Left forelimb (tissue), 1 donor: ENCODE results near the gene TIGAR.

ENCODE experiments used
- DNase-seq: peaks from one replicate; pipeline ENCODE4 v3.0.0-alpha.2; 2018; ENCODE audit warnings: low spot score

The TIGAR gene

GRCh38 chr12:4282892-4283511 lies 38.0 kb upstream of the TIGAR start:
- DNase-seq = no peak

- DNase-seq = no peak
These were observed 37.3 kb upstream of the TIGAR start for GRCh38 chr12:4283512-4284255.

DNA sequence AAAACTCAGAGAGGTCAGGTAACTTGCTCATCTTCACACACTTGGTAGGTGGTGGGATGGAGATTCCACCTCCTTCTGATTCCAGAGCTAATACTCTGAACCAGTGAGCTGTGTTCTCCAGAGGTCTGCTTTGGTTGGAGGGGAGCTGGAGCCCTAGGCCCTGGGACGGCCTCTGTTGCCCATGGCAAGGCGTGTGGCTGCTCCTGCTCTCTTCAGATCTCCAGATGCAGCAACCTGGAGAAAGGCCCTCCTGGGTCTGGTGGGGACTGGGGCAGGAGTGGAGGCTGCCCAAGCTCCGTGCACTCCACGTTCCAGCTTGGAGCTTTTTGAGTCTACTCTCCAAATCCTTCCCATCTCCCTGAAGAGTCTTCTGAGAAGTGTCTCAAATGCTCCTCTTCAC lies 36.7 kb upstream of the TIGAR start:
- no peak for DNase-seq

DNA sequence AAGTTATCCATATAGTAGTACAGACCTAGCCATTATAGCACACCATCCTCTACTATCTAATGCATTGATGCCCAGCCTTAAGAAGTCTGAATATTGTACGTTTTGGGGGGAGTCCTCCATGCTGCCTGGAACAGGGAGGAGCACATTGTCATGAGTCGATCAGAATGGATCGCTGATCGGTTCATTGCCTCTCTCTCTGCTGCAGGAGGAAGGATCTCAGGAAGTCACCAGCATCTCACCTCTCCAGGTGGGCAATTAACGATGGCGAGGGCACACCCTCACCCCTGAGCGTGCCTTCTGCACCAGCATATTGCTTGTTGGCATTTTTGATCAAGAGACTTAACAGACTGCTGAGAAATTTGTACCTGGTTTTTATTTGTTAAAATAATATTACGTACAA lies 35.9 kb upstream of the TIGAR start:
- DNase-seq = no peak

GRCh38 chr12:4286228-4286627 lies 34.8 kb upstream of the TIGAR start:
- DNase-seq = no peak

GRCh38 chr12:4286771-4287317 lies 34.2 kb upstream of the TIGAR start:
- no peak for DNase-seq

- DNase-seq = peak; percentile 63
These were observed 33.4 kb upstream of the TIGAR start for GRCh38 chr12:4287325-4288211.

DNA sequence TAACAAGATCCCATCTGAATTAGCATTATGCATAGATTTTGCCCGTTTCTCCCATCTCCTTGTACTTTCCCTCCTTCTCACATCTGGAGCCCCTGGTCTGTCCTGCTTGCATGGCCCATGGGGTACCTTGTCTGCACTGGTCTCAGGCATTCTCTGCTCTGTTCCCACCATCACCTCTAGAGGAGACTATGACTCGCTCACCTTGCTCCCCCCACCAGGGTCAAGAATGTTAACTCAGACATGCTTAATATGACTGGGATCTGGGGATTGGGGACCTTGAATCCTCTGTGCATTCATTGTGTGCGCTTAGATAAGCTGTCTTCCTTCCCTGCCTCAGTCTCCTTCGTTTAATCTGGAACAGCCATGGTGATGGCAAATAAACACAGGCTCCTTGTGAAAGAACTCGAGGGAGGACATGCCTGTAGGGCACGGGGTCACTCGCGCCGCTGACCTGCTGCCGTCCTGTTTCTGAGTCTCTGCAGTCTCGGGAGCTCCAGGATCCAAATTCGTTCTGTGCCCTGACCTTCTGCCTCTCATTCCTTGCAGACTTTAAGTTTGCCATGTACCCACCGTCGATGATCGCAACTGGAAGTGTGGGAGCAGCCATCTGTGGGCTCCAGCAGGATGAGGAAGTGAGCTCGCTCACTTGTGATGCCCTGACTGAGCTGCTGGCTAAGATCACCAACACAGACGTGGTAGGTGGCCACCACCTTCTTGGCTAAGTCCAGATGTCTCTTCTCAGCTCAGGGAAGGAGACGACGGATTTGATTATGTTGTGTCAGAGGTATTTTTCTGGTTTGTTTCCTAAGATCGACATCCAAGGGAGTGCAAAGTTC lies 32.5 kb upstream of the TIGAR start:
- DNase-seq = peak; percentile 59

- no peak for DNase-seq
These were observed 31.7 kb upstream of the TIGAR start for GRCh38 chr12:4289231-4289878.

- no peak for DNase-seq
These were observed 30.8 kb upstream of the TIGAR start for GRCh38 chr12:4289998-4290790.

- DNase-seq = no peak
These were observed 28.5 kb upstream of the TIGAR start for GRCh38 chr12:4292341-4293073.

DNA sequence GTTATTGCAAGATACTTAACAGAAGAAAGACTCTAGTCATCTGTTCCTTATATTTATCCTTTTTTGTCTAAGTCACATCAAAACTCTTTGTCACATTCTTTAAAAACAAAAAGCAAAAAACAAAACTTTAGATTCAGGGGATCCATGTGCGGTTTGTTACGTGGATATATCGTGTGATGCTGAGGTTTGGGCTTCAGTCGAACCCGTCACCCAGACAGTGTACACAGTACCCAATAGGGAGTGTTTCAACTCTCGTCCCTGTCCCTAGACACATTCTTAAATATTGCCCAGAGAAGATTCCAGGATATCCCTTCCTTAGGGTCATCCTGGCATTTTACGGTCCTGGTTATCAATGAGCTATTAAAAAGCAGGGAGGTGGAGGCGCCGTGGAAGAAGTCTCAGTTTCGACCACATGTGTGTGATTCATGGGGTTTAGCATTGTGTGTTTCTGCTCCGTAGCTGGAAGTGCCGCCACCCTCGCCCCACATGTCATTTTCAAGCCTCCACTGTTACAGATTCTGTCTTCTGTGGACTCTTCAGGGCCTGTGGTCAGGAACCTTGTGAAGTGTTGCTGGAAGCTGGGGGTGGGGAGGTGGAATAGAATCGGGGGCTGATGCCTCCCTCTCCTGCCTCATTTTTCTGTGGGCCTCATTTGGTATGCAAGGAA lies 27.6 kb upstream of the TIGAR start:
- no peak for DNase-seq

DNA sequence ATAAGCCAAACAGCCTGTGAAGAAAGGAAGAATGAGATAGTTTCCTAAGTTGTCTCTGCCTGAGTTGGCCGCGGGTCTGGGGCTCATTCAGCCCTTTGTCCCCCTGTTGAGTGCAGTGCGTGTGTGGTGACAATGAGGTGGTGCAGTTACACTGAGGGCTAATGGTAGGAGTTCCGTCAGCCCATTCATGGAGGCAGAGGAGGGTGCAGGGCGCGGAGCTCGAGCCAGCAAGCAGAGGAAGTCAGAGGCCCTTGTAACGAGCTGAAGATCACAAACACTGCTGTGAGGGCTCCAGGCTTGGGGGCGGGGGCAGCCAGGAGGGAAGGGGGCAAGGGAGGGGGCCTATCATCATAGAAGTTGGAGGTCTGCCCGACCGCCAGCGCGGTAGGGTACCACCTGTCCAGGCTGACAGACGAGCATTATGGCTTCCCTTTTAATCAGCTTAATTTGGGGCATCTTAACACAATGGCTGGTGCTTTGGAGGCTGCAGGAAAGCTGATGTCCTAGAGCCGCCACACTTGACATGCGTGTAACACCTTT lies 27.0 kb upstream of the TIGAR start:
- DNase-seq = no peak

DNA sequence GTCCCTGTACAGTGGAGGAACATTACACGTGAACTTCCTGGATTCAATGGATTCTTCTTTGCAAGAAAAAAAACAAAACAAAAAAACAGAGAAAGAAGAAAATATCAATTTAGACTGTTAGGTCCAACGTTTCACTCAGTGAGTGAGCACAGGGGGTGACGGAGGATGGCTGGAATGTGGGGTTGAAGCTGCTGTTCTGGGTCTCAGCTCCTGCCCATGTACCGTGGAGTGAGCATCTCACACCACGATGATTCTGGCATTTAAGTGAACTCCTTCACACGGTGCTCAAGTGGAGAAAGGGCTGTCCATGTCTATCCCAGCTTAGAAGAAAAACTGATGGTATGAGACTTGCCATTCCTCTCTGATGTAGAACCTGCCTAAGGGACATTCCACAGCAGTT lies 24.3 kb upstream of the TIGAR start:
- no peak for DNase-seq

- no peak for DNase-seq
These were observed 23.4 kb upstream of the TIGAR start for GRCh38 chr12:4297617-4298016.

GRCh38 chr12:4300883-4301282 lies 20.1 kb upstream of the TIGAR start:
- DNase-seq = no peak

DNA sequence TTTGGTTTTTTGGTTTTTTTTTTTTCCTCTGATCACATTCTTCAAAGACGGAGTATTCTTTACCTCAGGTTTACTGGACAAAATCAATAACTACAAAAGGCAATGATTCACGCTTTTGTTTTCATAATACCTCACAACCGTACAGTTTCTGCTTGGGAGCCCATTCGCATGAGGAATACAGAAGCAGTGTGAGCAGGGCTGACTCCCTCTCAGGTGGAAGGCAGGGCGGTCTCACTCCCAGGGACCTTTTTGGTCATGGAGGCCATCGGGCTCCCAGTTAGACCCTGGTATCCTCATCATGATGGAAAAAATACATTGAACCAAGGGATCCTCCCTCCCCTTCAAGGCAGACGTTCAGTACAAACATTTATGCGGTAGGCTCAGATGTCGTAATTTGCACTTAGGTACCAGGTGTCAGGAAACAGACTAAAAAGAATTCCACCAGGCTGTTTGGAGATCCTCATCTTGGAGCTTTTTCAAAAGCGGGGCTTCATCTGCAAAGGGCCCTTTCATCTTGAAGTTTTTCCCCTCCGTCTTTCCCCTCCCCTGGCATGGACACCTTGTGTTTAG lies 19.0 kb upstream of the TIGAR start:
- DNase-seq = no peak

DNA sequence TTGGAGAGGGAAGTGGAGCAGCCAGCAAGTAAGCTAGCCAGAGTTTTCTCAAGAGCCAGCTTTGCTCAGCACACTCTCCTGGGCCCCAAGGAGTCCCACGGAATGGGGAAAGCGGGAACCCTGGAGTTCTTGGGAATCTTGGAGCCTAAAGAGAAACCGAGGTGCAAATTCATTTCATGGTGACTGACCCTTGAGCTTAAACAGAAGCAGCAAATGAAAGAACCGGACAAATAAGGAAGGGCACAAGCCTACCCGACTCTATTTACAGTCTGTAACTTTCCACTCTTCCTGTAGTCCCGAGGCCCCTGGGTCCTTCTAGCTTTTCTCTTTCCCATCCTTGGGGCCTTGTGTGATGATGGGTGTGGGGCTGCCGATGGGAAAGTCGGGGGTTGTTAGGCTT lies 18.1 kb upstream of the TIGAR start:
- DNase-seq = no peak
